Measurements from ENCODE around the gene LYL1.

Gene LYL1

GRCh38 chr19:13116282-13117175 is 13.9 kb upstream of the LYL1 start, which contains the start of gene TRMT1:
TSS of gene TRMT1 (minus strand) at chr19:13116740. CDS start at chr19:13116399, 341 bp downstream.
- peak; percentile 96 for DNase-seq
- in situ Hi-C loops (cut with MboI; ENCODE audit: low pct_unique_long_range_greater_than_20kb, low sequenced_read_pairs): no loop called here

GRCh38 chr19:13115936-13116281 is 13.3 kb upstream of the LYL1 start:
- DNase-seq: no peak
- in situ Hi-C loops (cut with MboI; ENCODE audit: low pct_unique_long_range_greater_than_20kb, low sequenced_read_pairs): no loop called here

GRCh38 chr19:13112555-13112954 is 9.9 kb upstream of the LYL1 start:
- no peak for DNase-seq
- in situ Hi-C loops (cut with MboI; ENCODE audit: low pct_unique_long_range_greater_than_20kb, low sequenced_read_pairs): no loop called here

GRCh38 chr19:13110099-13110610 is 7.5 kb upstream of the LYL1 start:
- in situ Hi-C loops (cut with MboI; ENCODE audit: low pct_unique_long_range_greater_than_20kb, low sequenced_read_pairs): no loop called here
- no peak for DNase-seq

- no peak for DNase-seq
- in situ Hi-C loops (cut with MboI; ENCODE audit: low pct_unique_long_range_greater_than_20kb, low sequenced_read_pairs): no loop called here
Measured at GRCh38 chr19:13109361-13110098, 6.9 kb upstream of the LYL1 start.

- peak; percentile 57 for DNase-seq
- in situ Hi-C loops (cut with MboI; ENCODE audit: low pct_unique_long_range_greater_than_20kb, low sequenced_read_pairs): no loop called here
Measured at GRCh38 chr19:13104848-13105711, 2.4 kb upstream of the LYL1 start.

- in situ Hi-C loops (cut with MboI; ENCODE audit: low pct_unique_long_range_greater_than_20kb, low sequenced_read_pairs): no loop called here
- peak; percentile 99 for DNase-seq
Measured at GRCh38 chr19:13104360-13104847, 1.7 kb upstream of the LYL1 start.

- in situ Hi-C loops (cut with MboI; ENCODE audit: low pct_unique_long_range_greater_than_20kb, low sequenced_read_pairs): no loop called here
- no peak for DNase-seq
Measured at GRCh38 chr19:13103581-13104359, 1.1 kb upstream of the LYL1 start.

GRCh38 chr19:13102416-13102665 is 317 bp downstream of the LYL1 start:
- DNase-seq: no peak
- in situ Hi-C loops (cut with MboI; ENCODE audit: low pct_unique_long_range_greater_than_20kb, low sequenced_read_pairs): no loop called here

- in situ Hi-C loops (cut with MboI; ENCODE audit: low pct_unique_long_range_greater_than_20kb, low sequenced_read_pairs): no loop called here
Measured at GRCh38 chr19:13101590-13102415, 855 bp downstream of the LYL1 start.

GRCh38 chr19:13100841-13101589 is 1.6 kb downstream of the LYL1 start:
- peak; percentile 58 for DNase-seq

More at GRCh38 chr19:13101590-13102415, 855 bp downstream of the LYL1 start:
- DNase-seq: no peak

GRCh38 chr19:13100031-13100588 is 2.5 kb downstream of the LYL1 start:
- DNase-seq: peak; percentile 77
- in situ Hi-C loops (cut with MboI; ENCODE audit: low pct_unique_long_range_greater_than_20kb, low sequenced_read_pairs): no loop called here

More at GRCh38 chr19:13100841-13101589, 1.6 kb downstream of the LYL1 start:
- in situ Hi-C loops (cut with MboI; ENCODE audit: low pct_unique_long_range_greater_than_20kb, low sequenced_read_pairs): no loop called here

GRCh38 chr19:13099073-13099999 is 3.3 kb downstream of the LYL1 start:
- in situ Hi-C loops (cut with MboI; ENCODE audit: low pct_unique_long_range_greater_than_20kb, low sequenced_read_pairs): loop anchor here (25.0 kb wide), 1 partner anchor 112 kb away; the partner anchor contains the start of gene NFIX
- peak; percentile 80 for DNase-seq

- DNase-seq: peak; percentile 89
- in situ Hi-C loops (cut with MboI; ENCODE audit: low pct_unique_long_range_greater_than_20kb, low sequenced_read_pairs): loop anchor here (25.0 kb wide), 1 partner anchor 111 kb away; the partner anchor contains the start of gene NFIX
Measured at GRCh38 chr19:13098277-13099072, 4.2 kb downstream of the LYL1 start.
